Liver (tissue), 9 donors: ENCODE measurements around the gene KRTAP3-2. TPM values are rescaled to one million over a fixed set of nuclear protein-coding genes. Genes with fewer than 3 reads are reported as not detected.

Experiments used
- DNase-seq: peaks from one replicate; pipeline ENCODE4 v3.0.0-alpha.2; 2017; ENCODE audit warnings: low spot score
- H3K27ac ChIP-seq, 2 donors: one replicate each; pipeline ENCODE4 v1.7.0; 2013; ENCODE audit warnings: inconsistent platforms in 2 of 2, low read length in 2 of 2, control low read depth in 1 of 2, low read depth in 1 of 2, mild to moderate bottlenecking in 1 of 2
- H3K27me3 ChIP-seq, 4 donors: one replicate each; pipeline versions ENCODE4 v1.6.1 to v1.7.0; 2013; ENCODE audit warnings: low read length in 3 of 4, inconsistent platforms in 1 of 4, mild to moderate bottlenecking in 1 of 4, moderate library complexity in 1 of 4; ENCODE audit not compliant: control insufficient read depth in 4 of 4, insufficient read depth in 4 of 4
- H3K36me3 ChIP-seq, 4 donors: one replicate each; pipeline versions ENCODE4 v1.6.1 to v1.7.0; 2013; ENCODE audit warnings: low read length in 3 of 4, mild to moderate bottlenecking in 3 of 4, low read depth in 1 of 4, moderate library complexity in 1 of 4; ENCODE audit not compliant: control insufficient read depth in 4 of 4, insufficient read depth in 3 of 4
- H3K4me1 ChIP-seq, 4 donors: one replicate each; pipeline versions ENCODE4 v1.6.1 to v1.7.0; 2013; ENCODE audit warnings: low read length in 3 of 4, mild to moderate bottlenecking in 3 of 4, moderate library complexity in 1 of 4; ENCODE audit not compliant: control insufficient read depth in 4 of 4, insufficient read depth in 4 of 4
- H3K4me3 ChIP-seq, 3 donors: one replicate each; pipeline versions ENCODE4 v1.6.1 to v1.7.0; 2013; ENCODE audit warnings: low read length in 3 of 3, control low read depth in 1 of 3, low read depth in 1 of 3, mild to moderate bottlenecking in 1 of 3
- H3K9ac ChIP-seq, 2 donors: one replicate each; pipeline ENCODE4 v1.7.0; 2013; ENCODE audit warnings: low read length in 2 of 2, mild to moderate bottlenecking in 2 of 2, moderate library complexity in 2 of 2, control low read depth in 1 of 2, low read depth in 1 of 2
- H3K9me3 ChIP-seq, 4 donors: one replicate each; pipeline versions ENCODE4 v1.6.1 to v1.7.0; 2013; ENCODE audit warnings: low read length in 3 of 4; ENCODE audit not compliant: control insufficient read depth in 4 of 4
- FOXA2 ChIP-seq: IDR thresholded peaks from 2 replicates; pipeline ENCODE4 v1.6.1; 2016; ENCODE audit warnings: antibody characterized with exemption
- GABPA ChIP-seq, 2 donors: IDR thresholded peaks in 1 of 2; conservative IDR thresholded peaks in 1 of 2; 2 replicates each; pipeline ENCODE4 v1.6.1; 2016; ENCODE audit warnings: antibody characterized with exemption in 2 of 2, mild to moderate bottlenecking in 1 of 2, moderate library complexity in 1 of 2
- MAX ChIP-seq: IDR thresholded peaks from 2 replicates; pipeline ENCODE4 v1.6.1; 2016; ENCODE audit warnings: antibody characterized with exemption
- NR2F2 ChIP-seq: IDR thresholded peaks from 2 replicates; pipeline ENCODE4 v1.6.1; 2016; ENCODE audit warnings: antibody characterized with exemption
- RAD21 ChIP-seq, 2 donors: IDR thresholded peaks; 2 replicates each; pipeline ENCODE4 v1.6.1; 2016; ENCODE audit warnings: antibody characterized with exemption in 2 of 2, mild to moderate bottlenecking in 2 of 2
- RXRA ChIP-seq, 2 donors: IDR thresholded peaks; 2 replicates each; pipeline ENCODE4 v1.6.1; 2017 to 2018; ENCODE audit warnings: antibody characterized with exemption in 2 of 2, mild to moderate bottlenecking in 1 of 2
- SP1 ChIP-seq: IDR thresholded peaks from 2 replicates; pipeline ENCODE4 v1.6.1; 2018; ENCODE audit warnings: antibody characterized with exemption, mild to moderate bottlenecking
- TAF1 ChIP-seq: conservative IDR thresholded peaks from 2 replicates; pipeline ENCODE4 v1.6.1; 2016; ENCODE audit warnings: antibody characterized with exemption, mild to moderate bottlenecking
- YY1 ChIP-seq: IDR thresholded peaks from 2 replicates; pipeline ENCODE4 v1.6.1; 2016; ENCODE audit warnings: antibody characterized with exemption, mild to moderate bottlenecking
- ZBTB33 ChIP-seq: IDR thresholded peaks from 2 replicates; pipeline ENCODE4 v1.6.1; 2016; ENCODE audit warnings: antibody characterized with exemption
- WGBS: extraction: QIAGEN DNeasy Blood & Tissue Kit; methylation state at CpG from one replicate; pipeline ENCODE4 v1.1.7; 2013; 5-methylcytosine and 5-hydroxymethylcytosine counted together
- polyA plus RNA-seq, 2 donors: library from polyadenylated mRNA; stranded (reverse) in 1 of 2; unstranded in 1 of 2; fragments of 200-250 nt in 1 of 2; fragments of >200 nt in 1 of 2; fragmentation: Nextera tagmentation in 1 of 2; extraction: Ambion mirVana in 1 of 2; gene quantifications; one replicate each; pipeline versions ENCODE4 v1.2.1 to v1.2.3, GENCODE V29; 2013 to 2015
- total RNA-seq, 2 donors: library from RNA; depleted of rRNA; stranded (reverse); fragments of >200 nt; gene quantifications; one replicate each; pipeline ENCODE4 v1.2.3, GENCODE V29; 2014
- TF ChIP-seq, protein P1 (sequence below): fragments of 150-350 bp; IDR thresholded peaks from 2 replicates; pipeline ENCODE4 v1.5.1; 2017; ENCODE audit warnings: improper control_type of control experiment, low read depth, low read length; ENCODE audit not compliant: missing input control
- TF ChIP-seq, protein P2 (sequence below): IDR thresholded peaks from 2 replicates; pipeline ENCODE4 v1.6.1; 2016; ENCODE audit warnings: antibody characterized with exemption, mild to moderate bottlenecking
- TF ChIP-seq, protein P3 (sequence below): IDR thresholded peaks from 2 replicates; pipeline ENCODE4 v1.6.1; 2016; ENCODE audit warnings: antibody characterized with exemption
- donor health status: healthy.
- donor health status: healthy.
- donor health status: healthy.
- donor health status: healthy.
- donor health status: healthy.

Gene KRTAP3-2
- total and polyA plus RNA-seq, 4 donors, result not detected

DNA sequence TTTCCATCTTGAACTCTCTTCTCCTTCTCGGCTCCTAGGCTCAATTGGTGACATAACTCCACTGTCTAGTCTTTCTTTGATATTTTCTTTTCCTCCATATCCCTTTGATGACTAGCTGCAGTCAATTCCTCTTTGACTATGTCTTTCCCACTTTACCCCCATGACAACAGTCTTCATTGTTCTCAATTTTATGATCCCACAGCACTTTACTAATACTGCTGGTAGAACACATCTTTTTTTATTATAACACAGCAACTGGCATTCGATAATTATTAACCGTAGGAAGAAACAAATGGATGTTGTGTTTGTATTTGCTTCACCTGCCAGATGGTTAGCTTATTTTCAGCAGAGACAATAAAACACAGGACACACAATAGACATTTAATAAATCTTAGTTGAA lies 7.0 kb downstream of the KRTAP3-2 start:
- no peak overlapping the region for H3K27ac ChIP-seq
- WGBS, result 80% methylated on average over 3 of the region's 3 CpGs
- H3K9me3 ChIP-seq, result no peaks in the 10 kb centered on the region

More for the DNA sequence above, 7.0 kb downstream of the KRTAP3-2 start:
- Histone ChIP-seq H3K27me3 (peaks cover 0 to 11% (median 0%) of the 10 kb centered on the region in 4 donors), H3K9ac (no peak overlapping the region), H3K4me1 (no peaks in the 10 kb centered on the region), H3K4me3 (no peak overlapping the region), H3K36me3 (no peaks in the 10 kb centered on the region)
- no peak for DNase-seq
- TF ChIP-seq TAF1, result no peak
- TF ChIP-seq SP1, result no peak
- TF ChIP-seq RAD21 (IDR thresholded peaks at IDR 0.05), result no peak
- TF ChIP-seq GABPA (IDR thresholded peaks at IDR 0.05 in 1 of 2, conservative IDR thresholded peaks at IDR 0.05 in 1 of 2), result no peak
- TF ChIP-seq MAX, result no peak
- TF ChIP-seq ZBTB33, result no peak
- TF ChIP-seq, protein P1, sequence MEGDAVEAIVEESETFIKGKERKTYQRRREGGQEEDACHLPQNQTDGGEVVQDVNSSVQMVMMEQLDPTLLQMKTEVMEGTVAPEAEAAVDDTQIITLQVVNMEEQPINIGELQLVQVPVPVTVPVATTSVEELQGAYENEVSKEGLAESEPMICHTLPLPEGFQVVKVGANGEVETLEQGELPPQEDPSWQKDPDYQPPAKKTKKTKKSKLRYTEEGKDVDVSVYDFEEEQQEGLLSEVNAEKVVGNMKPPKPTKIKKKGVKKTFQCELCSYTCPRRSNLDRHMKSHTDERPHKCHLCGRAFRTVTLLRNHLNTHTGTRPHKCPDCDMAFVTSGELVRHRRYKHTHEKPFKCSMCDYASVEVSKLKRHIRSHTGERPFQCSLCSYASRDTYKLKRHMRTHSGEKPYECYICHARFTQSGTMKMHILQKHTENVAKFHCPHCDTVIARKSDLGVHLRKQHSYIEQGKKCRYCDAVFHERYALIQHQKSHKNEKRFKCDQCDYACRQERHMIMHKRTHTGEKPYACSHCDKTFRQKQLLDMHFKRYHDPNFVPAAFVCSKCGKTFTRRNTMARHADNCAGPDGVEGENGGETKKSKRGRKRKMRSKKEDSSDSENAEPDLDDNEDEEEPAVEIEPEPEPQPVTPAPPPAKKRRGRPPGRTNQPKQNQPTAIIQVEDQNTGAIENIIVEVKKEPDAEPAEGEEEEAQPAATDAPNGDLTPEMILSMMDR, result no peak
- no peak for TF ChIP-seq YY1
- no peak for TF ChIP-seq RXRA (IDR thresholded peaks at IDR 0.05)
- no peak for TF ChIP-seq FOXA2
- TF ChIP-seq, protein P2, sequence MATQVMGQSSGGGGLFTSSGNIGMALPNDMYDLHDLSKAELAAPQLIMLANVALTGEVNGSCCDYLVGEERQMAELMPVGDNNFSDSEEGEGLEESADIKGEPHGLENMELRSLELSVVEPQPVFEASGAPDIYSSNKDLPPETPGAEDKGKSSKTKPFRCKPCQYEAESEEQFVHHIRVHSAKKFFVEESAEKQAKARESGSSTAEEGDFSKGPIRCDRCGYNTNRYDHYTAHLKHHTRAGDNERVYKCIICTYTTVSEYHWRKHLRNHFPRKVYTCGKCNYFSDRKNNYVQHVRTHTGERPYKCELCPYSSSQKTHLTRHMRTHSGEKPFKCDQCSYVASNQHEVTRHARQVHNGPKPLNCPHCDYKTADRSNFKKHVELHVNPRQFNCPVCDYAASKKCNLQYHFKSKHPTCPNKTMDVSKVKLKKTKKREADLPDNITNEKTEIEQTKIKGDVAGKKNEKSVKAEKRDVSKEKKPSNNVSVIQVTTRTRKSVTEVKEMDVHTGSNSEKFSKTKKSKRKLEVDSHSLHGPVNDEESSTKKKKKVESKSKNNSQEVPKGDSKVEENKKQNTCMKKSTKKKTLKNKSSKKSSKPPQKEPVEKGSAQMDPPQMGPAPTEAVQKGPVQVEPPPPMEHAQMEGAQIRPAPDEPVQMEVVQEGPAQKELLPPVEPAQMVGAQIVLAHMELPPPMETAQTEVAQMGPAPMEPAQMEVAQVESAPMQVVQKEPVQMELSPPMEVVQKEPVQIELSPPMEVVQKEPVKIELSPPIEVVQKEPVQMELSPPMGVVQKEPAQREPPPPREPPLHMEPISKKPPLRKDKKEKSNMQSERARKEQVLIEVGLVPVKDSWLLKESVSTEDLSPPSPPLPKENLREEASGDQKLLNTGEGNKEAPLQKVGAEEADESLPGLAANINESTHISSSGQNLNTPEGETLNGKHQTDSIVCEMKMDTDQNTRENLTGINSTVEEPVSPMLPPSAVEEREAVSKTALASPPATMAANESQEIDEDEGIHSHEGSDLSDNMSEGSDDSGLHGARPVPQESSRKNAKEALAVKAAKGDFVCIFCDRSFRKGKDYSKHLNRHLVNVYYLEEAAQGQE, result no peak
- TF ChIP-seq, protein P3, sequence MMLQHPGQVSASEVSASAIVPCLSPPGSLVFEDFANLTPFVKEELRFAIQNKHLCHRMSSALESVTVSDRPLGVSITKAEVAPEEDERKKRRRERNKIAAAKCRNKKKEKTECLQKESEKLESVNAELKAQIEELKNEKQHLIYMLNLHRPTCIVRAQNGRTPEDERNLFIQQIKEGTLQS, result no peak
- TF ChIP-seq NR2F2, result no peak
